Pancreas (tissue), 10 donors: ENCODE data around the gene MAN1A1. TPM values are rescaled to one million over a fixed set of nuclear protein-coding genes. Genes with fewer than 3 reads are reported as not detected.

ENCODE experiments used
- ATAC-seq, 4 donors: fragments of 200-7000 bp; cut with Tn5 transposase; one replicate each; pipeline versions ENCODE4 v1.8.0 to v1.9.1; 2020; ENCODE audit warnings: mild to moderate bottlenecking in 4 of 4, moderate library complexity in 4 of 4
- DNase-seq, 6 donors: peaks; one replicate each; pipeline ENCODE4 v3.0.0-alpha.2; 2020
- FAIRE-seq: peaks from 2 replicates; lab custom pipeline; 2012; peaks lifted over from hg19 to GRCh38; lab: Jason Lieb, UNC
- H3K27ac ChIP-seq, 4 donors: fragments of 200-600 bp; sonication (generic); 1 replicate in 3 of 4; 2 replicates in 1 of 4; pipeline versions ENCODE4 v1.5.0 to v1.8.0; 2020
- H3K27me3 ChIP-seq, 4 donors: fragments of 200-600 bp; one replicate each; pipeline ENCODE4 v1.8.0; 2021
- H3K36me3 ChIP-seq, 3 donors: fragments of 200-600 bp; sonication (generic) in 1 of 3; one replicate each; pipeline versions ENCODE4 v1.5.0 to v1.8.0; 2020 to 2021
- H3K4me1 ChIP-seq, 3 donors: fragments of 200-600 bp; one replicate each; pipeline ENCODE4 v1.8.0; 2021
- H3K4me3 ChIP-seq, 4 donors: fragments of 200-600 bp; sonication (generic) in 2 of 4; one replicate each; pipeline versions ENCODE4 v1.5.0 to v1.8.0; 2020 to 2021
- H3K9me3 ChIP-seq, 4 donors: fragments of 200-600 bp; one replicate each; pipeline ENCODE4 v1.8.0; 2021
- CTCF ChIP-seq, 4 donors: fragments of 200-600 bp; sonication (generic) in 3 of 4; IDR thresholded peaks; one replicate each; pipeline versions ENCODE4 v1.5.0 to v1.8.0; 2021; ENCODE audit warnings: antibody characterized with exemption in 4 of 4
- WGBS, 2 donors: extraction: QIAGEN DNeasy Blood & Tissue Kit; methylation state at CpG; one replicate each; pipeline ENCODE4 v1.1.7; 2013; 5-methylcytosine and 5-hydroxymethylcytosine counted together
- intact Hi-C, 3 donors: fragments of 100-400 bp; cut with DNase I; formaldehyde crosslinking; loops; one replicate each; pipeline versions ENCODE4 v1.11.1 to v1.14.2; 2022
- polyA plus RNA-seq, 2 donors: library from polyadenylated mRNA; stranded (reverse); fragments of 200-250 nt; gene quantifications; one replicate each; pipeline ENCODE4 v1.2.3, GENCODE V29; 2013
- total RNA-seq, 6 donors: library from RNA; stranded (reverse); fragmentation: NEBNext Ultra II Directional in 4 of 6; extraction: Animal tissue kit (Norgen Biotek cat#: 25700) in 4 of 6; gene quantifications; one replicate each; pipeline versions ENCODE4 v1.2.1 to v1.2.4, GENCODE V29; 2021 to 2023
- donor health status: healthy with polysubstance abuse.
- donor health status: DM: no; HTN: no; CAD: no; lungs with moderate emphysema.
- donor health status: DM: no; HTN: no; CAD: no.
- donor health status: control.
- donor health status: control.
- donor health status: Bipolar disorder and iron deficiency.
- donor health status: DM: yes; HTN: yes; CAD: no.
- donor health status: DM: no; HTN: no; CAD: no.
- donor health status: DM: no; HTN: no; CAD: no.
- donor health status: DM: yes; HTN: yes; CAD: no.

Gene MAN1A1
- total and polyA plus RNA-seq, 8 donors = 11.7 to 86.1 (median 30.7) TPM

GRCh38 chr6:119280668-119281067 lies 68.9 kb downstream of the MAN1A1 start:
- H3K27me3 ChIP-seq = no peaks in the 10 kb centered on the region
- intact Hi-C loops = no loop called here
- H3K4me1 ChIP-seq = peaks cover 6 to 11% (median 6%) of the 10 kb centered on the region in 3 donors
- 93 to 94% methylated on average over 2 of the region's 2 CpGs for whole genome bisulfite sequencing, 2 donors
- H3K36me3 ChIP-seq = no peaks in the 10 kb centered on the region
- H3K27ac ChIP-seq = no peak overlapping the region
- no peak overlapping the region for H3K4me3 ChIP-seq
- H3K9me3 ChIP-seq = no peaks in the 10 kb centered on the region
- ATAC-seq = no peak
- no peak for TF ChIP-seq CTCF (IDR thresholded peaks at IDR 0.05)
- DNase-seq = no peak
- no peak for FAIRE-seq

GRCh38 chr6:119280080-119280479 lies 69.5 kb downstream of the MAN1A1 start:
- Histone ChIP-seq H3K27ac (no peak overlapping the region), H3K9me3 (no peaks in the 10 kb centered on the region), H3K36me3 (no peaks in the 10 kb centered on the region), H3K27me3 (no peaks in the 10 kb centered on the region), H3K4me3 (no peak overlapping the region), H3K4me1 (peaks cover 6 to 11% (median 6%) of the 10 kb centered on the region in 3 donors)
- WGBS, 2 donors = 95 to 100% methylated on average over 1 of the region's 1 CpG
- DNase-seq = no peak
- TF ChIP-seq CTCF (IDR thresholded peaks at IDR 0.05) = no peak
- no peak for FAIRE-seq
- no peak for ATAC-seq
- intact Hi-C loops = no loop called here

GRCh38 chr6:119278625-119279024 lies 70.9 kb downstream of the MAN1A1 start:
- no peak for TF ChIP-seq CTCF (IDR thresholded peaks at IDR 0.05)
- 68 to 73% methylated on average over 2 of the region's 2 CpGs for WGBS, 2 donors
- peak in 2 of 4 donors; percentile 31 to 49 for ATAC-seq

GRCh38 chr6:119277052-119277451 lies 72.5 kb downstream of the MAN1A1 start:
- no peak overlapping the region for H3K27ac ChIP-seq
- no peaks in the 10 kb centered on the region for H3K9me3 ChIP-seq
- DNase-seq (no peak), ATAC-seq (no peak), FAIRE-seq (peak; percentile 66)
- H3K36me3 ChIP-seq = no peaks in the 10 kb centered on the region
- TF ChIP-seq CTCF (IDR thresholded peaks at IDR 0.05) = no peak
- H3K27me3 ChIP-seq = no peaks in the 10 kb centered on the region
- WGBS, 2 donors = 16 to 17% methylated on average over 2 of the region's 2 CpGs
- intact Hi-C loops = no loop called here
- peaks cover 6 to 13% (median 6%) of the 10 kb centered on the region in 3 donors for H3K4me1 ChIP-seq
- H3K4me3 ChIP-seq = no peak overlapping the region

More at GRCh38 chr6:119278625-119279024, 70.9 kb downstream of the MAN1A1 start:
- H3K27me3 ChIP-seq = no peaks in the 10 kb centered on the region
- H3K36me3 ChIP-seq = no peaks in the 10 kb centered on the region
- DNase-seq (no peak), FAIRE-seq (no peak)
- H3K4me1 ChIP-seq = peaks cover 6 to 11% (median 6%) of the 10 kb centered on the region in 3 donors
- H3K4me3 ChIP-seq = no peak overlapping the region
- intact Hi-C loops = no loop called here
- no peaks in the 10 kb centered on the region for H3K9me3 ChIP-seq
- no peak overlapping the region for H3K27ac ChIP-seq

- intact Hi-C loops = no loop called here
- WGBS, 2 donors = 92 to 97% methylated on average over 2 of the region's 2 CpGs
- ATAC-seq = no peak
- no peak for FAIRE-seq
- Histone ChIP-seq H3K4me1 (peaks cover 6 to 13% (median 6%) of the 10 kb centered on the region in 3 donors), H3K9me3 (no peaks in the 10 kb centered on the region), H3K27me3 (no peaks in the 10 kb centered on the region), H3K36me3 (no peaks in the 10 kb centered on the region), H3K27ac (no peak overlapping the region), H3K4me3 (no peak overlapping the region)
- no peak for TF ChIP-seq CTCF (IDR thresholded peaks at IDR 0.05)
- no peak for DNase-seq
These were observed 73.3 kb downstream of the MAN1A1 start for GRCh38 chr6:119276211-119276610.
